HUDEP-2 (cell line): ENCODE results near the gene GRIK2.

Experiments used
- DNase-seq, 76 experiments: peaks; one replicate each; lab custom pipeline; 2025; ENCODE audit not compliant: unreplicated experiment in 76 of 76; lab: John Stamatoyannopoulos, UW

GRIK2 gene

DNA sequence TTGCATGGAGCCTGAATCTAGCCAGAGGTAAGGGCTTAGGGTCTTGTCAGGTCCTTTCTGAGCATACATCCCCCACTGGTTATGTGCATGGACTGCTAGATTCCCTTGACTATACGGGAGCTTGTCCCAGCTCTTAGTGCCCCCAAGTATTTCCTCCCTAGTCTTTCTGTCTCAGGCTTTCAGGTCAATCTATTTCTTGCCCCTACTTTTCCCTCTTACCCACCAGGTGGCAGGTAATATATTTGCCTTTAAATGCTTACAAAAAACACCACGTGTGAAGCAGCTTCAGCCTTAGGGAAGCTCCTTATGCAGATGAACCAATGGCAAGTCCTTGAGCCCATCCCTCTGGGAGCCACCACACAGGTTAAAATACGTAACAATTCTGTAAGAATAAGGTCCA lies 454.2 kb downstream of the GRIK2 start:
- no peak for DNase-seq

DNA sequence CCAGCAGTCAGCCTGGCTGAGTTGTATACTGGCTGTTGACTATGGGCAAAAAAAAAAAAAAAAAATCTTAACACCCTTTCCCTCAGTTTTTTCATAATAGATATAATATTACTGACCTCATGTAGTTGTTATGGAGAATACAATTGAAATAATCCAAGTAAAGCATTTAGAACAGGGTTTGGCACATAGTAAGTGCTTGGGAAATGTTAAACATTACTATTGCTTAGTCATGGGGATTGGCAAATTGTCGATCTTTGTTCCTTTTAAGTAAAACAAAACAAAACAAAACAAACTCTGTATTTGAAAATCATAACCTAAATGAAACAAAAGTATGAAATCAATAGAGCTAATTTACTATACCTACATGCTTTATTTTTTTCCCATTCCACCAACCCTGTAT lies 458.4 kb downstream of the GRIK2 start:
- no peak for DNase-seq

DNA sequence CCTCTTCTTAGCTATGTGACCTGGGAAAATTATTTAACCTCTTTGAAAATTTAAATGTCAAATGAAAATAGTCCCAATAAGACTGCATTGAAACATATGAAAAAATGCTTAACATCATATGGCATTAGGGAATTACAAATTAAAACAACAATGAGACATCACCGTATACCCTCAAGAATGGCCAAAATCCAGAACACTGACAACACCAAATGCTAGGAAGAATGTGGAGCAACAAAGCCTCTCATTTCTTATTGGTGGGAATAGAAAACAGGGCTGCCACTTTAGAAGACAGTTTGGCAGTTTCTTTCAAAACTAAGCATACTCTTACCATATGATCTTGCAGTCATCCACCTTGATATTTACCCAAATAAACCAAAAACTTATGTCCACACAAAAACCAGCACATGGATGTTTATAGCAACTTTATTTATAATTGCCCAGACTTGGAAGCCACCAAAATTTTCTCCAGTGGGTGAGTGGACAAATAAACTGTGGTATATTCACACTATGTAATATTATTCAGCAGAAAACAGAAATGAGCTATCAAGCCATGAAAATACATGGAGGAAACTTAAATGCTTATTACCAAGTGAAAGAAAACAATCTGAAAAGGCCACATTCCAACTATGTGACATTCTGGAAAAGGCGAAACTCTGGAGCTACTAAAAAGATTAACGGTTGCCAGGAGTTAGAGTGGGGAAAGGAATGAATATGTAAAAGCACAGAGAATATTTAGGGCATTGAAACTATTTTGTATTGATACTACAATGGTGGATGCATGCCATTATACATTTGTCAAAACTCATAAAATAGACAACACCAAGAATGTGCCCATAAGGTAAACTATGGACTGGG lies 459.9 kb downstream of the GRIK2 start:
- DNase-seq = no peak

DNA sequence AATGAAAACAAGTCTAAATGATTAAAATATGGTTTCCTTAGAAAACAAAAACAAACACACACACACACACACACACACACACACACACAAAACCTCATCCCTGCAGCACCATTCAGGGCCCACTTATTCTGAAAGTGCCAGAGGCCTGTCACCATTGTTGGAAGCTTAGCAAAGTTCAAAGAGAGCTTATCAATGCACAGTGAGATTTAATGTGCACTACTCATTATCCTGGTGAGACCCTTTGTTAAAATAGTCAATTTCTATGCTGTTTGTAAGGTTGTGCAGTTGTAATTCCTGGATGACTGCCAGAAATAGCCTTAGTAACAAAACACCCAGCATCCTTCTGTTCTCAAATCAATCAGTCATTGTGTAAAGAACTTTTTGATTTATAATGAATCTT lies 482.9 kb downstream of the GRIK2 start:
- no peak for DNase-seq

DNA sequence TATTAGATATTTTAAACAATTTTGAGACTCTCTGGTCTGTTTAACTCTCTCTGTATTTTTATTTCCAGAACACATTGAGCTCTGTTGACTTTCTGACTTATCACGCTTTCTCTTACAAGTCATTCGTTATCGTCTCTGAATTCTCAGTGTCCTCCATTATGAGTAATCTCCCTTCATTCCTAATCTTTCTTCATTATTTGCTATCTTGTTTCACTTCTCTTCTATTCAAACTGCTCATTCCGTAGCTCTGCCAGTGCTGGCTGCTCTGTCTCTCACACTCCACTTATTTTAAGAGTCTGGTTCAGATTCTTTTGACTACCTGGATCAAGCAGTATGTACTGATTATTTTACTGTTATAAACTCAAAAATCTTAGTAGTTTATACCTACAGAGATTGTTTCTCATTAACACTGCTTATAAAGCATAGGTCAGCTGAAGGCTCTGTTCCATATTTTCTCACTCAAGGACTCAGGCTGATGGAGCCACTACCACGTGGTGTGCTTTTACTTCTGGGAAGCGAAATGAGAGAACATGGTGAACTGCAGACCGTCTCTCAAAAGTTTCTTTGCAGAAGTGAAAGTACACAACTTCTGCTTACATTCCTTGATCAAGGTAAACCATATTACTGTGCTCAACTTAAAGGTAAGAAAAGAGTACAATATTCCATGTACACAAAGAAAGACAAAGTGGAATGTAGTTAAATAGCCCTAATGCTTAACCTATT lies 485.2 kb downstream of the GRIK2 start:
- no peak for DNase-seq

DNA sequence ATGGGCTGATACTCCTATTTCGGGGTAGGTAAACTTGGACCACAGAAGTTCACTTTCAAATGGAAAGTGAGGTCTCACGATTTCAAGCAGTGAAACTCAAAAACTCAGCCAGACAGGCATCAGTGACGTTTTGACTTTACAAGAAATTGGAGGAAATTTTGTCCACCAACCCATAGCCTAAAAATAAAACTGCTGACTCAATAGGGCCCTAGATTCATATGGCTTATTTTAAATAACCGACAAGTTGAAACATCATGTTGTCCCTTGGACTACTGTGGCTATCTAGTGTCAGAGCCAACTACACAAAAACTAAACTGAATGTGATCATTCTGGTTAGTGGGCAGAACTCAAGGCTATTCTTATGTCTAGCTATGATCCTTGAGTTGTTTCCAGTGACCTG lies 486.3 kb downstream of the GRIK2 start:
- no peak for DNase-seq

DNA sequence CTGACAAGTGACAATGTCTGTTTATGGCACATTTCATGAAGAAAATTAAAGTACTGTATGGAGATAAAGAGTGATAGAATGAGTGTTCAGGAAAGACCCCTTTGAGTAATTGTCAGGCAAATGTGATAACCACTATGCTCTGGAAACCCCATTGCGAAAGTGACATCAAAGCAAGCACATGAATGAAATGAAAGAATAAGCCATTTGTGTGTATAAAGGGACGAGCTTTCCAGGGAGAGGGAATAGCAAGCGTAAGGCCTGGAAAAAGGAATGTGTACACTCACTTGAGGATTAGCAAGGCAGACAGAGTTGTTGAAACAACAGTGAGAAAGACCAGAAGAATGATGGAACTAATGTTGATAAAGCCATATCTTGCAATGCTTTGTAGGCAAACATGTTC lies 490.0 kb downstream of the GRIK2 start:
- no peak for DNase-seq

DNA sequence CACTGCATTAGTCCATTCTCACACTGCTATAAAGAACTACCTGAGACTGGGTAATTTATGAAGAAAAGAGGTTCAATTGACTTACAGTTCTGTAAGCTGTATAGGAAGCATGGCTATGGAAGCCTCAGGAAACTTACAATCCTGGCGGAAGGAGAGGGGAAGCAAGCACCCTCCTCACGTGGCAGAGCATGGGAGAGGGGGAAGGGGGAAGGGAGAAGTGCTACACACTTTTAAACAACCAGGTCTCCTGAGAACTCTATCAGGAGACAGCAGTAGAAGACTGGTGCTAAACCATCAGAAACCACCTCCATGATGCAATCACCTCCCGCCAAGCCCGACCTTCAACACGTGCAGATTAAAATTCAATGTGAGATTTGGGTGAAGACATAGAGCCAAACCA lies 494.0 kb downstream of the GRIK2 start:
- no peak for DNase-seq

DNA sequence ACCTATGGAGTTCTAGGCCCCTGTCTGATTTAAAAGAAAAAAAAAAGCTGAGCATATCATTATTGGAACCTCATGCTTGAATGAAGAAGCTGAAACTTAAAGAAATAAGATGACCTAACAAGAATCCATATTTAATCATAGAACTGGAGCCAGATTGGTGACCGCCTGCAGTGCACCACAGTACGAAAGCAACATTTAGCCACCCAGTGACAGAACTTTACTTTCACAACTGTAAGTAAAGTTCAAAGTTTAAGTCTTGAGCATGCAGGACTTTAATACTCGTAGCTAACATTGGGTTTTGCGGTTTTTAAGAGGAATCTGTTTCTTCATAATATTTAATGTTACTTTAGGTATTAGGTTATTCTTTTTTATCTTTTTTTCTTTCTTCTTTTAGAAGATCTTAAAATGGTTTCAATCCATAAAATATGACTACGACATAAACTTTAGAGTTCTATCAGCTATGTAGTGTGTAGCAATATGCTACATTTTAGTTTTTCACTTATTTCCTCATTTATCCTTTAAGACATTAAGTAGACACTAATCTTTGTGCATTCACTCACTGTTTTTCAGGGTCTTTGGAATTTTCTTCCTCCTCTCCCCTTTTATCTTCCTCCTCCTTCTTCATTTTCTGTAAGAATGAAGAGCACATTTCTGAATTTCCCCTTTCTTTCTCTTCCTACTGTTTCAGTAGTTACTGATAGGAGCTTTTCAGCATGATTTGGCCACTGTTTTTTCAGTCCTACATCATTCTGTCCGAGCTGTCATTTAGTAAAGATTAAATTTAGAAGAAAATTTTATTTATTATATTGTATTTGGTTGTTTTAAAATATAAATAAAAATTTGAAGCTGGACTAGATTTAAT lies 514.1 kb downstream of the GRIK2 start:
- no peak for DNase-seq

DNA sequence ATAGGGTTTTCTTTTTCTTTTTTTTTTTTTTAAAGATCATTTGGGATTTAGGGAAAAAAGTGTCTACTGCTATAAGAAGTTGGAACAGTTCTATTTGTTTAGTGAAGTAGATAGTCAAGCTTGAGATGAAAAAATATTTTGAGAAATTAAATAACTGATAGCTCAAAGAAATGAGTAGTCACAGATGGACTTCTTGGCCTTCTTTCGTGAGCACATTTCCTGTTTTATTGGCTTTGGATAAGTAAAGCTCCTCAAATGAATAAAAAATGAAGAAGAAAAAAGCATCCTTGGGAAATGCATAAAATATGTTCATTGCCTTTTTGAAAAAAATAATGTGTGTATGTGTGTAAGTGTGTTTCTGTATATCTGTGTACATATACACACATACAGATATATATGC lies 515.9 kb downstream of the GRIK2 start:
- DNase-seq = no peak

DNA sequence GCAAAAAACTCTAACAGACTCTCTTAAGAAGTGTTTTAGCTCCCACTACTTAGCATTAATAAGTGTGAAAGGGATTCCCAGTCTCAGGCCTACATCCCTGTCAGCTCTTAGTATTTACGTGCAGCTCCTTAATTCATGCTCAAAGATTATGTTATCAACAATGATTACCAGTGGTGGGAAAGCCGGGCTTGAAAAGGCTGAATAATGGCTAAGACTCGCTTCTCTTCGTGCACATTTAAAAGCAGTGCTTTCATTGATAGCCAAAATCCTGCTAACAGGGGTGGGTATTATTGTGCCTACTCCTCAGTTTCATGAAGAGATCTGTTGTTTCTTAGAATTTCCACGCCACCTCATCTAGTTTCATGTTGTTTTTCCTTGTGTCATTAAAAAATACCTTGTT lies 518.8 kb downstream of the GRIK2 start:
- no peak for DNase-seq

DNA sequence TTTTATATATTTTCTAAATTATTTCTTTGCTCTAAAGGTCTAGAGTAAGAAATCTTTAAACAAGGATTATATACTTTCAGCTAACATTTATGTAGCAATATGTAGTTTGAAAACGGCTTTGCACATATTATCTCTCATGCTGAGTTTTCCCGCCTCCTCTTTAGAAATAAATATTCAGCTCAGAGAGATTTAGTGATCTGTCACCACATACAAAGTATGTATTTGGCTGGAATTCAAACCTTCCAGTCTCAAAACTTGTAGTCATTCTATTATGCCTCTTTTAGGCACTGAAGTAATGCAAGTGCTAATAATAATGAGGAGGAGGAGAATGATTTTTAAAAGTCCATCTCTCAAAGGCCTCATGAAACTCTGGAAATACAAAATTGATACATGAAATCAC lies 525.0 kb downstream of the GRIK2 start:
- DNase-seq = no peak

DNA sequence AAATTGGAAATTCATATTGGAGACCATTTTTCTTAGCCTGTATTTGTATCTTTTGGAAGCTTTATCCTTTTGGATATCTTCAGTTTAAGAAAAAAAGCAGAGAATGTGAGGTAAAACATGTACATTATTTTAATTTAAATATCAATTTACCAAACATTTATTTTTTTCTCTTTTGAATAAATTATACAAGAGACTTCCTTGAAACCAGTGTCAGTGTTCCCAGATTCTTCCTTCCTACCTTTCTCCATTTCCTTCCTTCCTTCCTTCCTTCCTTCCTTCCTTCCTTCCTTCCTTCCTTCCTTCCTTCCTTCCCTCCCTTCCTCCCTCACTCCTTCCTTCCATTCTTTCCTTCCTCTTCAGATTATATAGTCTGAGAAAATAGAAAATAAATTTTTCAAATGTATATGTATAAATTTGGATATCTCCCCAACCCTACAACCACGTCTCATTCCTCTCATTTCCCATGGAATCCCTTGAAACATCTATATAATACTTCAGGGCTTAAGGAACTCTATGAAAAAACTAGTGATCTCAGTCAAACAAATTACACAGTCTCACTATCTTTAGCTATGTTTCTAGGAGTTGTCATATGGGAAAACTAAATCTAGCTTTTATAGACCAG lies 528.4 kb downstream of the GRIK2 start:
- DNase-seq = no peak

DNA sequence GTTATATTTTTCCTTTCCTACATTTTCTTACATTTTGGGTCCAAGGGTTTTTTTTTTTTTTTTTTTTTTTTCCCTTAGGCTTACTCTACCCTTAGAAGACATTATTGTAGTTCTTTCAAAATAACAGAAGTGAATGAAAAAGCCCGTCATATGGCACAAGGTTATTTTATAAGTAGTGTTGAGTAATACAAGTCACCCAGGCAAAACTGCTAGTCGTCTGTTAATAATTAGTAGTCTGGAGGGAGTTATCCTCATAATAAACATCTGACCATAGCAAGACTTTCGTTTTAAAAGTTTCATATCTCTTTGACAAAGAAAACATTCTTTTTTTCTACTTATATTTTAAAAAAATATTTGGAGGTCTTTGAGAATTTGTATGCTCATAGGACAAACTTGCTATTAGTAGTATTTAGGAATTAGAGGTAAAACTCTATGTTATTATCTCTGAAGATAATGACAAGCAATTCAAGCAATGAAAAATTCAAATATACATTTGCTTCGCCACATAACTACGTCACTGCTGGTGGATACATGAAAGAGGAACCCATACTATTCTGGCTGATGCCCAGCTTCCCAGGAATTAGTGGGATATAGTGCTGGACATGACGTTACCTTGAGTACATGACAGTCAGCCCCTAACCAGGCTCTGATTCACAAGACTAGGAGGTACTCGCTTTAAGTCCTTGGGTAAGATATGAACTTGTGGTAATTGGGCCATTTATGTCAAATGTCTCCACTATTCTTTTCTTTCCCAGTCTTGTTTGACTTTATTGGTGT lies 532.8 kb downstream of the GRIK2 start:
- no peak for DNase-seq

DNA sequence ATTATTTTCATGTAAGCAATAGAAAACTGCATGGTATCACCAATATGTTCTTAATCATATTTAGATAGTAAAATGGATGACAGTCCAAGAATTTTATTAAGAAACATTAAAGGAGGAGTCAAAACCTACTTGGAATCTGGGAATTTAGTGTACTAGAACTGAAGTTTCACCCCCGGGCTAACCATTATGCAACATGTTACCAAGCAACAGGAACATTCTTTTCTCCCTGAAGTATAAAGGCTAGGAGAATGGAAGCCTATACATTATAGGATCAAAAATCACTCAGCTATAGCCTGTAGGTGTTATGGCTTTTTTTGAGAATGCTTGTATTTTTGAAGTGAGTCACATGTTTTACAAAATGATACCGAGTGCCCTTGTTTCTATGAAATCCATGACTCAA lies 538.3 kb downstream of the GRIK2 start:
- DNase-seq = no peak

DNA sequence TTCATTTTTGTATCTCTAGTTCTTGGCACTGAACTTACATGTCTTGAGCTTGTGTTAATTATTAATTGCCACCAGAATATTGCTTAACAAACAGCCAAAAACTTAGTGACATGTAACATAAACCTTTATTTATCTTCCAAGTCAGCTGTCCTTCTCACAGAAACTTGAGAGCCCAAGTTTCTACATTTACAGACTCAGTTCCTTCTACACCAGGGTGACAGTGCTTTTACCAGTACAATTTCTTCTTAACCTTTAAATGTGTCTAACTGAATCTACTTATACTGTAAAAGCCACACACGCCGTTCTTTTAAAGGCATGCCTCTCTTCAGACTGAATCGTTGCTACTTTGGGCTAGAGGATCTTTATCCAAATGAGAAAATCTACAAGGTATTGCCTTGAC lies 539.2 kb downstream of the GRIK2 start:
- no peak for DNase-seq

DNA sequence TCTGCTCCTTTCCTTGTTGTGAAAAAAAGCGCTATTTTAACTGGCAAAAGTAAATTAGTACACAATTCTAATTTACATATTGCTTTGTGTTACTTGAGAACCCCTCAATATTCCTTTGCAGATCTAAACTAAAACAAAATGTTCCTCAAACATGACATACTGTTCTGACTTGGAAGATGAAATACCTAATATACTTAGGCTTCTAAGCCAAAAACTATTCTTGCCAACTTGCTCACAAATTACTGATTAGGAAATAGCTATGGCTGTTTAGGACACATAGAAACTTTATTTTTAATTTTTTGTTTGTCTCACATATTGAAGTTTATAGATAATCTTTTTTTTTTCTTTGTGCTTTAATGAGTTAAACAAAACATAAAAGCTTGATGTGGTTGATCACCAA lies 542.2 kb downstream of the GRIK2 start:
- no peak for DNase-seq

DNA sequence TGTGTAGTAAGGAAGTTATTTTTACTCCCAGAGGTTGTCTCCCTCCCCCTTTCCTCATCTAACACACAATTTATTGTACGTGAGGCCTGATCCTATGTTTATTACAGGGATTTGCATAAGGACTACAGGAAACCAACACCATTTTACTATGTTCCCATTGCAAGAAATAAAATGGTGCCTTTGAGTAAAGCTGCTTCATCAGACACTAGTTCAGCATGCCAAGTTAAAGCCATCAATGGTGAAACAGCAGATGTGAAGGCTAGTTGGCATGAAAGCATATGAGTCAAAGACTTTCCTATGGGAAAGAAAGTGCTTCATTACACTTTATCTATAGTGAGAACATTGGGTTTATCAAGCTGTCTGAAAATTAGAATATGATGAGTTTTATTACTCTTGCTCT lies 543.0 kb downstream of the GRIK2 start:
- DNase-seq = no peak

DNA sequence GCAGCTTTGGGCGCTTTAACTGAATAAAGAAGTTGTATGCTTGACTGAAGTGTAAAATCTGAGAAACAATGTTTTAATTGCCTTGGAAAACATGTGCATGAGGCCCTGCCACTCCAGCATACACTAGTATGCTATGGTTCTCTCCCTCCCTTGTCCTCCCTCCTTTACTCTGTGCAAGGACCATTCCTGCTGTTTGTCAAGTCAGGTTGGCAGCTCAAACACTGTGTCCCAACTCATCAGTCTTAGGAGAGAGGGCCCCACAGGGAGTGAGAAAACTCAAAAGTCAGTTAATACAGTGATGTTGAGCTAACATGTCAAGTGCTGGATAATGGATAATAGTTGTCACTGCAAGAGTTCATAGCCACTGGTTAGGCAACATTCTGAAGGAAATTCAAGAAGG lies 543.6 kb downstream of the GRIK2 start:
- no peak for DNase-seq

DNA sequence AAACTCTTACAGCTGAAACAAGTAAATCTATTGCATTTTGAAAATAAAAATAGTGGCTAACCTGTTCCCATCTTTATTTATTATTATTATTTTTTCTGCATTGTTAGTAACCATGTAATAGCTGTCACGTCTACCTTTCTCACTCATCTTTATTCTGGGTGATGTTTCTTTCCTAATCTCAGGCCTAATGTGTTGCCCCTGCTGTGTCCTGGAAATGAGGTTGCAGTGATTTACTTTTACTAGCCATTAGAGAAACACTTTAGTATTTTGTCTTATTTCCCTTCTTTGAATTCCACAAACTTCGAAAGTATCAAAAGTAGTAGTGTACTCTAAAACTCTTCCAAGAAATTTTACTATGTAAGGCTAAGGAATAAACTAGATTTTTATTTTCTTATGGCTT lies 546.9 kb downstream of the GRIK2 start:
- DNase-seq = no peak
